Mucosa of rectum (tissue), 2 donors: Measurements from ENCODE around the gene FLRT2.

Experiments
- H3K27ac ChIP-seq, 2 donors: one replicate each; pipeline ENCODE4 v1.7.0; 2013; ENCODE audit warnings: inconsistent platforms in 2 of 2, low read depth in 2 of 2, low read length in 2 of 2
- H3K27me3 ChIP-seq, 2 donors: one replicate each; pipeline ENCODE4 v1.7.0; 2013; ENCODE audit warnings: low read length in 2 of 2; ENCODE audit not compliant: control insufficient read depth in 2 of 2, insufficient read depth in 2 of 2
- H3K36me3 ChIP-seq, 2 donors: one replicate each; pipeline ENCODE4 v1.7.0; 2013; ENCODE audit warnings: low read length in 2 of 2; ENCODE audit not compliant: control insufficient read depth in 2 of 2, insufficient read depth in 2 of 2
- H3K4me1 ChIP-seq, 2 donors: one replicate each; pipeline ENCODE4 v1.7.0; 2013; ENCODE audit warnings: low read length in 2 of 2, mild to moderate bottlenecking in 1 of 2; ENCODE audit not compliant: control insufficient read depth in 2 of 2, insufficient read depth in 2 of 2
- H3K4me3 ChIP-seq, 2 donors: one replicate each; pipeline ENCODE4 v1.7.0; 2013; ENCODE audit warnings: low read length in 2 of 2
- H3K9ac ChIP-seq, 2 donors: one replicate each; pipeline ENCODE4 v1.7.0; 2013; ENCODE audit warnings: low read length in 2 of 2, low read depth in 1 of 2, mild to moderate bottlenecking in 1 of 2
- H3K9me3 ChIP-seq, 2 donors: one replicate each; pipeline ENCODE4 v1.7.0; 2013; ENCODE audit warnings: low read length in 2 of 2; ENCODE audit not compliant: control insufficient read depth in 2 of 2
- donor health status: healthy.
- donor health status: Normal muscosa, but diverticular disease.

The FLRT2 gene

GRCh38 chr14:85622106-85622505 lies 92.2 kb downstream of the FLRT2 start:
- Histone ChIP-seq H3K27ac (no peak overlapping the region), H3K9ac (no peak overlapping the region), H3K4me3 (no peak overlapping the region), H3K9me3 (no peaks in the 10 kb centered on the region), H3K27me3 (no peaks in the 10 kb centered on the region), H3K36me3 (no peaks in the 10 kb centered on the region), H3K4me1 (no peaks in the 10 kb centered on the region)

DNA sequence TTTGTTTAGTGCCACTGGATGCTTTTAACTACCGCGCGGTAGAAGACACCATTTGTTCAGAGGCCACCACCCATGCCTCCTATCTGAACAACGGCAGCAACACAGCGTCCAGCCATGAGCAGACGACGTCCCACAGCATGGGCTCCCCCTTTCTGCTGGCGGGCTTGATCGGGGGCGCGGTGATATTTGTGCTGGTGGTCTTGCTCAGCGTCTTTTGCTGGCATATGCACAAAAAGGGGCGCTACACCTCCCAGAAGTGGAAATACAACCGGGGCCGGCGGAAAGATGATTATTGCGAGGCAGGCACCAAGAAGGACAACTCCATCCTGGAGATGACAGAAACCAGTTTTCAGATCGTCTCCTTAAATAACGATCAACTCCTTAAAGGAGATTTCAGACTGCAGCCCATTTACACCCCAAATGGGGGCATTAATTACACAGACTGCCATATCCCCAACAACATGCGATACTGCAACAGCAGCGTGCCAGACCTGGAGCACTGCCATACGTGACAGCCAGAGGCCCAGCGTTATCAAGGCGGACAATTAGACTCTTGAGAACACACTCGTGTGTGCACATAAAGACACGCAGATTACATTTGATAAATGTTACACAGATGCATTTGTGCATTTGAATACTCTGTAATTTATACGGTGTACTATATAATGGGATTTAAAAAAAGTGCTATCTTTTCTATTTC lies 93.2 kb downstream of the FLRT2 start:
- Histone ChIP-seq H3K9me3 (no peaks in the 10 kb centered on the region), H3K36me3 (no peaks in the 10 kb centered on the region), H3K4me3 (no peak overlapping the region), H3K27ac (no peak overlapping the region), H3K9ac (no peak overlapping the region), H3K4me1 (no peaks in the 10 kb centered on the region), H3K27me3 (no peaks in the 10 kb centered on the region)

GRCh38 chr14:85625925-85626585 lies 96.1 kb downstream of the FLRT2 start:
- H3K4me3 ChIP-seq: no peak overlapping the region
- no peak overlapping the region for H3K27ac ChIP-seq
- no peaks in the 10 kb centered on the region for H3K27me3 ChIP-seq
- H3K4me1 ChIP-seq: no peaks in the 10 kb centered on the region
- H3K9me3 ChIP-seq: no peaks in the 10 kb centered on the region
- no peak overlapping the region for H3K9ac ChIP-seq
- H3K36me3 ChIP-seq: no peaks in the 10 kb centered on the region

- Histone ChIP-seq H3K27ac (no peak overlapping the region), H3K9me3 (no peaks in the 10 kb centered on the region), H3K9ac (no peak overlapping the region), H3K4me3 (no peak overlapping the region), H3K36me3 (no peaks in the 10 kb centered on the region), H3K27me3 (no peaks in the 10 kb centered on the region), H3K4me1 (no peaks in the 10 kb centered on the region)
These were observed 104.3 kb downstream of the FLRT2 start for GRCh38 chr14:85634205-85634604.

DNA sequence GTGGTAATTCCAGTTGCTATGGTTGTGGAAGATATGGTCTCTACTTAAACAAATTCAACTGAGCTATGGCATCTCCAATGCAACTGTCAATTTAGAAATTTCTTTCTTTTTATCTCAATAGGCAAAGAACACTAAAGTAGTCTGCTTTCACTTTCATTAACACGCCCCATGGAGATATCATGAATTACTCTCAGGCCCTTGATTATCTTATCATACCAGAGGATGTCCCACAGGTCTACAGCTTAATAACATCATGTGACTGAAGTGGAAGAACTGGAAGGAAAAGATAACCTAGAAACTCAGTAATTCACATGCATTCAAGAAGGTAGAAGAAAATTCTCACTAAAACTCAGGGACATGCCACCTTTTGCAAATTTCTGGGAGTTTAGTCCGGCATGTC lies 114.3 kb downstream of the FLRT2 start:
- Histone ChIP-seq H3K4me3 (no peak overlapping the region), H3K9ac (no peak overlapping the region), H3K27me3 (no peaks in the 10 kb centered on the region), H3K36me3 (no peaks in the 10 kb centered on the region), H3K9me3 (no peaks in the 10 kb centered on the region), H3K4me1 (no peaks in the 10 kb centered on the region), H3K27ac (no peak overlapping the region)

- Histone ChIP-seq H3K36me3 (no peaks in the 10 kb centered on the region), H3K4me1 (no peaks in the 10 kb centered on the region)
These were observed 123.1 kb downstream of the FLRT2 start for GRCh38 chr14:85653029-85653428.

GRCh38 chr14:85660243-85660922 lies 130.4 kb downstream of the FLRT2 start:
- Histone ChIP-seq H3K4me1 (no peaks in the 10 kb centered on the region), H3K4me3 (no peak overlapping the region), H3K27ac (no peak overlapping the region), H3K36me3 (no peaks in the 10 kb centered on the region), H3K9ac (no peak overlapping the region), H3K27me3 (no peaks in the 10 kb centered on the region), H3K9me3 (no peaks in the 10 kb centered on the region)

More at GRCh38 chr14:85653029-85653428, 123.1 kb downstream of the FLRT2 start:
- Histone ChIP-seq H3K9me3 (no peaks in the 10 kb centered on the region), H3K27ac (no peak overlapping the region), H3K4me3 (no peak overlapping the region), H3K27me3 (no peaks in the 10 kb centered on the region), H3K9ac (no peak overlapping the region)

GRCh38 chr14:85662096-85662495 lies 132.2 kb downstream of the FLRT2 start:
- Histone ChIP-seq H3K36me3 (no peaks in the 10 kb centered on the region), H3K4me1 (no peaks in the 10 kb centered on the region), H3K9ac (no peak overlapping the region), H3K27me3 (no peaks in the 10 kb centered on the region), H3K4me3 (no peak overlapping the region), H3K9me3 (no peaks in the 10 kb centered on the region), H3K27ac (no peak overlapping the region)

DNA sequence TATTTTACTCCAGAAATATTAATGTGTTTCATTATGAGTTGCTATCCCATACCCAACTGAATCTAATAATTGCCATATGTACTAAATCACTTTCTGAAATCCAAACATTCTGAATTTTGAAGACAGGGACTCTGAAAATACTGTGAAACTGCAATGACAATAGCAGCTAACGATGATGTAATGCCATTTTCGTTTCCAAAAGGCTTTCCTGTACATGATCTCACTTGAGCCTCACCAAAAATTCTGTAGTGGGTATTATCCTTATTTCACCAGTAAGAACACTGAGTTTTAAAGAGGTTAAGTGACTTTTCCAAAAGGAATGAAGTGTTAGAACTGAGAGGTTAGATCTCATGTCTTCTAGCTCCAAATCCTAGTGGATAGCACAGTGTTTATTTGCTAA lies 133.3 kb downstream of the FLRT2 start:
- Histone ChIP-seq H3K4me3 (no peak overlapping the region), H3K9ac (no peak overlapping the region), H3K9me3 (no peaks in the 10 kb centered on the region), H3K27ac (no peak overlapping the region), H3K4me1 (no peaks in the 10 kb centered on the region), H3K36me3 (no peaks in the 10 kb centered on the region), H3K27me3 (no peaks in the 10 kb centered on the region)

DNA sequence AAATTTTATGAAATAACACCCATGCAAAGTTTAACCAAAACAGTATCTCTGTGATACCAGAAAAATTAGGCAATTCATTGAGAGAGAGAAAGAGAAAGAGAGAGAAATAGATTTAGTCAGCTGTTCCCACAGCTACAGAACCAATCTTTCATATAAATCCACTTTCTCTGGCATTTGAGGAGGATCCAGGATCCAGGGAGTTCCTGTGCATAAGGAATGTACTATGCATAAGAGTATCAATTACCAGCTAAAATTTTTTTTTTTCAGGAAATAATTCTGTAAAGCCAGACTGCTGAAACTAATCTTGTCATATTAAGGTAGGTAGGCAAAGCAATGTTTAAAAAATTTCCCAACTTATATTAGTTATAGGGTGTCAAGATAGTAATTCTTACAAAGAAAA lies 133.7 kb downstream of the FLRT2 start:
- no peak overlapping the region for H3K9ac ChIP-seq

More for the DNA sequence above, 133.7 kb downstream of the FLRT2 start:
- Histone ChIP-seq H3K27ac (no peak overlapping the region), H3K9me3 (no peaks in the 10 kb centered on the region), H3K36me3 (no peaks in the 10 kb centered on the region), H3K4me3 (no peak overlapping the region), H3K27me3 (no peaks in the 10 kb centered on the region), H3K4me1 (no peaks in the 10 kb centered on the region)
